A673 (cell line): ENCODE data around the gene ZNF611. TPM values are rescaled to one million over a fixed set of nuclear protein-coding genes. Genes with fewer than 3 reads are reported as not detected.
"Not testable (repeated sequence)": the region's sequence is repeated elsewhere in the genome, so short reads cannot be mapped to it uniquely, and the experiment has no call there.

Experiments
- BruUV-seq: library from RNA; stranded (reverse); fragments of 400-500 nt; replicated peaks from 2 replicates; lab custom pipeline; 2021; lab: Mats Ljungman, UMichigan
- CTCF ChIA-PET: fragments of 300-600 bp; sonication (Branson Sonifier 250); formaldehyde crosslinking; loops from one replicate; lab custom pipeline; 2022; ENCODE audit warnings: antibody characterized with exemption; lab: Charles Lee
- POLR2A ChIA-PET: fragments of 300-600 bp; sonication (Branson Sonifier 250); formaldehyde crosslinking; loops from one replicate; lab custom pipeline; 2022; ENCODE audit warnings: antibody characterized with exemption; ENCODE audit not compliant: low non-redundant PET; lab: Charles Lee
- DNase-seq: peaks from one replicate; pipeline ENCODE4 v3.0.0-alpha.2; 2015; ENCODE audit warnings: low spot score
- H3K27ac ChIP-seq: fragments of 200-600 bp; sonication (generic); 2 replicates; pipeline ENCODE4 v1.5.1; 2016; ENCODE audit warnings: mixed run types, low read depth, mild to moderate bottlenecking, mixed read lengths, antibody characterized with exemption, low read length; ENCODE audit not compliant: poor library complexity, severe bottlenecking
- H3K27me3 ChIP-seq: fragments of 200-600 bp; sonication (generic); replicated peaks from 2 replicates; pipeline ENCODE4 v1.6.1; 2017; ENCODE audit warnings: mixed run types, low read depth, mild to moderate bottlenecking, mixed read lengths, antibody characterized with exemption, low read length; ENCODE audit not compliant: insufficient read depth, poor library complexity
- H3K36me3 ChIP-seq: fragments of 200-600 bp; sonication (generic); 2 replicates; pipeline ENCODE4 v1.6.1; 2016; ENCODE audit warnings: mixed run types, mild to moderate bottlenecking, mixed read lengths, antibody characterized with exemption, low read length; ENCODE audit not compliant: insufficient read depth, poor library complexity, severe bottlenecking
- H3K4me1 ChIP-seq: fragments of 200-600 bp; sonication (generic); 2 replicates; pipeline ENCODE4 v1.6.1; 2017; ENCODE audit warnings: mixed run types, mild to moderate bottlenecking, mixed read lengths, antibody characterized with exemption, low read length; ENCODE audit not compliant: insufficient read depth, poor library complexity, severe bottlenecking
- H3K4me3 ChIP-seq: fragments of 200-600 bp; sonication (generic); 2 replicates; pipeline ENCODE4 v1.5.1; 2016; ENCODE audit warnings: low read depth, mixed run types, mild to moderate bottlenecking, mixed read lengths, low read length; ENCODE audit not compliant: poor library complexity, severe bottlenecking
- H3K9me3 ChIP-seq: fragments of 200-600 bp; sonication (generic); 2 replicates; pipeline ENCODE4 v1.6.1; 2016; ENCODE audit warnings: mixed run types, low read depth, mild to moderate bottlenecking, mixed read lengths, antibody characterized with exemption, low read length; ENCODE audit not compliant: poor library complexity, severe bottlenecking
- EZH2 ChIP-seq: fragments of 200-600 bp; sonication (generic); IDR thresholded peaks from 2 replicates; pipeline ENCODE4 v1.6.1; 2017; ENCODE audit warnings: borderline replicate concordance, low read depth, mild to moderate bottlenecking, mixed read lengths, antibody characterized with exemption, low read length; ENCODE audit not compliant: poor library complexity, severe bottlenecking
- intact Hi-C: fragments of 100-400 bp; cut with micrococcal nuclease; formaldehyde crosslinking; loops from one replicate; pipeline ENCODE4 v1.10.0; 2022; ENCODE audit not compliant: unreplicated experiment
- total RNA-seq: library from RNA; stranded (reverse); gene quantifications from 2 replicates; pipeline ENCODE4 v1.2.3, GENCODE V29; 2021
- TF ChIP-seq, protein P1 (sequence below): fragments of 300-800, 200-600 bp; sonication (generic); conservative IDR thresholded peaks from 2 replicates; pipeline ENCODE4 v1.5.1; 2017; ENCODE audit warnings: low read depth, mild to moderate bottlenecking, antibody characterized with exemption, low read length, moderate library complexity, mixed read lengths

ZNF611 gene
- total RNA-seq, 1 experiment from 2014 or later: 21.7 TPM

DNA sequence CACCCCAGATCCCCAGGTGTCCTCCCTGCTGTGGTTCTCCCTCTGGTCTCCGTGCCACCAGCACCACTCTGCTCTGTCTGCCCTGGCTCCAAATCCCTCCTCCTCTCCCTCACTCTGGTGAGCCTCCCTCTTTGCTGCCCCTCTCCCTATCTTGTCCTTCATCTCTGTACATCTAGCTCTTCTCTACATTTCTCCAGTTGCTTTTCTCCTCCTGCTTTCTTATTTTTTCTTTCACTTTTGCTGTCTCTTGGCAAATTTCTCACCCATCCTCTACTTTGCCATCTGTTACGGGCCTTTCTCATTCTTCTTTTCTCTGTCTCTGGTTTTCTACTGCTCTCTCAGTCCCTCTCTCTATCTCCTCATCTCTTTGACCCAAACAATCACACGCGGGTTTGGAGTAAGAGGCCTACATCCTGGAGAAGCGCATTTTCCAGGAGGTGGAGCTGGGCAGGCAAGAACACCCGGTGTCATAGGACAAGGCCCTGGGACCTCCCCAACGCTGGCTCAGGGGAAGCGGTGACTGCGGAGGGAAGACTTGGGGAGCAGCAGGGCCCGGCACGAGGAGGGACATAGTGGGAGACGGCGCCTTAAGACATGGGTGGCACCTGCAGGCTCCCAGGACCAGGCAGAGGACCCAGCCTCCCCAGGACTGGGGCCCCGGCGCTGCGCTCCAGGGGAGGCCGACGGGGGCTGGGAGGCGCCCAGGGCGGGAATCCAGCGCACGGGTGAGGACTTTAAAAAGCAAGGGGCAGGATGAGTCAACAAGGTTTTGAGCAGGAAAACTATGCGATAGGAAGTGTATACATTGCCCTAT lies 9.9 kb downstream of the ZNF611 start:
- ChIA-PET POLR2A (no interaction called here), CTCF (no interaction called here)
- H3K4me3 ChIP-seq: no peak overlapping the region
- peaks cover 11% of the 10 kb centered on the region for H3K36me3 ChIP-seq
- no peaks in the 10 kb centered on the region for H3K9me3 ChIP-seq
- BruUV-seq: no TSS peak
- H3K27me3 ChIP-seq: no peaks in the 10 kb centered on the region
- no peak overlapping the region for H3K27ac ChIP-seq
- TF ChIP-seq, protein P1, sequence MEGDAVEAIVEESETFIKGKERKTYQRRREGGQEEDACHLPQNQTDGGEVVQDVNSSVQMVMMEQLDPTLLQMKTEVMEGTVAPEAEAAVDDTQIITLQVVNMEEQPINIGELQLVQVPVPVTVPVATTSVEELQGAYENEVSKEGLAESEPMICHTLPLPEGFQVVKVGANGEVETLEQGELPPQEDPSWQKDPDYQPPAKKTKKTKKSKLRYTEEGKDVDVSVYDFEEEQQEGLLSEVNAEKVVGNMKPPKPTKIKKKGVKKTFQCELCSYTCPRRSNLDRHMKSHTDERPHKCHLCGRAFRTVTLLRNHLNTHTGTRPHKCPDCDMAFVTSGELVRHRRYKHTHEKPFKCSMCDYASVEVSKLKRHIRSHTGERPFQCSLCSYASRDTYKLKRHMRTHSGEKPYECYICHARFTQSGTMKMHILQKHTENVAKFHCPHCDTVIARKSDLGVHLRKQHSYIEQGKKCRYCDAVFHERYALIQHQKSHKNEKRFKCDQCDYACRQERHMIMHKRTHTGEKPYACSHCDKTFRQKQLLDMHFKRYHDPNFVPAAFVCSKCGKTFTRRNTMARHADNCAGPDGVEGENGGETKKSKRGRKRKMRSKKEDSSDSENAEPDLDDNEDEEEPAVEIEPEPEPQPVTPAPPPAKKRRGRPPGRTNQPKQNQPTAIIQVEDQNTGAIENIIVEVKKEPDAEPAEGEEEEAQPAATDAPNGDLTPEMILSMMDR: no peak
- no peaks in the 10 kb centered on the region for H3K4me1 ChIP-seq
- intact Hi-C loops: no loop called here
- no peak for DNase-seq

DNA sequence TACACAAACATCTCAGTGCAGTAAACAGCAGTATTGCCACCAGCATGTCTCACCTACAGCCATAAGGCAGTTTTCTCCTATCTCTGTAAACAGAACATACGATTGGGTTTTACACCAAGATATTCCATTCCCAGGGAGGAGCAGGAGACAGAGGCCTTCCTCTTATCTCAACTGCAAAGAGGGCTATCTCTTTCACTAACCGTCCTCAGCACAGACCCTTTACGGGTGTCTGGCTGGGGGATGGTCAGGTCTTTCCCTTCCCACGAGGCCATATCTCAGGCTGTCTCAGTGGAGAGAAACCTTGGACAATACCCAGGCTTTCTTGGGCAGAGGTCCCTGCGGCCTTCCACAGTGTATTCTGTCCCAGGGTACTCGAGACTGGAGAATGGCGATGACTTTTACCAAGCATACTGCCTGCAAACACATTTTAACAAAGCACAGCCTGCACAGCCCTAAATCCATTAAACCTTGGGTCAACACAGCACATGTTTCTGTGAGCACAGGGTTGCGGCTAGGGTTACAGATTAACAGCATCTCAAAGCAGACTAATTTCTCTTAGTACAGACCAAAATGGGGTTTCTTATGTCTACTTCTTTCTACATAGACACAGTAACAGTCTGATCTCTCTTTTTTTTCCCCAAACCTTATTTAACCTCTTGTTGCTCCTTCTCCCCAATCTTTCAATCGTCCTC lies 10.8 kb downstream of the ZNF611 start:
- POLR2A ChIA-PET, DNase-seq, H3K4me1 ChIP-seq, H3K27ac ChIP-seq, H3K27me3 ChIP-seq, intact Hi-C loops, H3K4me3 ChIP-seq, CTCF ChIA-PET, H3K9me3 ChIP-seq, BruUV-seq: not testable (repeated sequence)
- H3K36me3 ChIP-seq: peaks cover 11% of the 10 kb centered on the region

DNA sequence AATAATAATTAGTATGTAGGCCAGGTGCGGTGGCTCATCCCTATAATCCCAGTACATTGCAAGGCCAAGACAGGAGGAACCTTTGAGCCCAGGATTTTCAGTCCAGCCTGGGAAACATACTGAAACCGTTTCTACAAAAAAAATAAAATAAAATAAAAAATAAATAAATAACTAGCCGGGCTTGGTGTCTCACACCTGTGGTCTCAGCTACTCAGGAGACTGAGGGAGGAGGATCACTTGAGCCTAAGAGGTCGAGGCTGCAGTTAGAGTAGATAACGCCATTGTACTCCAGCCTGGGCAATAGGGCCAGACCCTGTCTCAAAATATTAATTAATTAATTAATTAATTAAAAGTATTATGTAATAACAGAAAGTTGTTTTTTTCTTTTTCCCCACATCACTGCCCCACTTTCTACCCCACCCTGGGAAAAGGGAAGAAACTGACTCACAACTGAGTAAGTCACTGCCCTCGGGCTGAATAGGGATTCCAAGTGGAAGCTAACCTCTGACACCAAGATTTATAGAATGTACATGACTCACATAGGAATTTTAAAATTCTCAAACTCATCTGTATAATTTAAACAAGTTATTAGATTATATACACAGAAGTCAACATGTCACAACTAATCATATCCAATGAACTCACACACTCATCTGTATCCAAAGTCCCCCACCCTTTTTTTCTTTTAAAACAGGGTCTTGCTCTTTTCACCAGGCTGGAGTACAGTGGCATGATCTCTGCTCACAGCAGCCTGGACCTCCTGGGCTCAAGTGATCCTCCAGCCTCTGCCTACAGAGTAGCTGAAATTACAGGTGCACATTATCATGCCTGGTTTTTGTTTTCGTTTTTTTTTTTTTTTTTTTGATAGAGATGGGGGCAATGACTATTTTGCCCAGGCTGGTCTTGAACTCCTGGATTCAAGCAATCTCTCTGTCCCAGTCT lies 12.5 kb downstream of the ZNF611 start:
- no peaks in the 10 kb centered on the region for H3K4me1 ChIP-seq
- H3K27ac ChIP-seq: no peak overlapping the region
- TF ChIP-seq, protein P1: no peak
- no peak for TF ChIP-seq EZH2
- ChIA-PET CTCF (no interaction called here), POLR2A (no interaction called here)
- no peaks in the 10 kb centered on the region for H3K27me3 ChIP-seq
- BruUV-seq: no TSS peak
- no peaks in the 10 kb centered on the region for H3K9me3 ChIP-seq
- intact Hi-C loops: no loop called here
- peaks cover 6% of the 10 kb centered on the region for H3K36me3 ChIP-seq
- no peak overlapping the region for H3K4me3 ChIP-seq
- no peak for DNase-seq

DNA sequence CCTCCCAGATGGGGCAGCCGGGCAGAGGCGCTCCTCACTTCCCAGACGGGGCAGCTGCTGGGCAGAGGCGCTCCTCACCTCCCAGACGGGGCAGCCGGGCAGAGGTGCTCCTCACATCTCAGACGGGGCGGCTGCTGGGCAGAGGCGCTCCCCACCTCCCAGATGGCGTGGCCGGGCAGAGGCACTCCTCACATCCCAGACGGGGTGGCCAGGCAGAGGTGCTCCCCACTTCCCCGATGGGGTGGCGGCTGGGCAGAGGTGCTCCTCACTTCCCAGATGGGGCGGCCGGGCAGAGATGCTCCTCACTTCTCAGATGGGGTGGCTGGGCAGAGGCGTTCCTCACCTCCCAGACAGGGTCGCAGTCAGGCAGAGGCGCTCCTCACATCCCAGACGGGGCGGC lies 14.3 kb downstream of the ZNF611 start:
- DNase-seq, H3K27me3 ChIP-seq, H3K27ac ChIP-seq, CTCF ChIA-PET, H3K9me3 ChIP-seq, BruUV-seq, POLR2A ChIA-PET, H3K4me1 ChIP-seq, H3K4me3 ChIP-seq, intact Hi-C loops, H3K36me3 ChIP-seq: not testable (repeated sequence)
